ENCODE measurements around the gene LAMB1.

Gene LAMB1

DNA sequence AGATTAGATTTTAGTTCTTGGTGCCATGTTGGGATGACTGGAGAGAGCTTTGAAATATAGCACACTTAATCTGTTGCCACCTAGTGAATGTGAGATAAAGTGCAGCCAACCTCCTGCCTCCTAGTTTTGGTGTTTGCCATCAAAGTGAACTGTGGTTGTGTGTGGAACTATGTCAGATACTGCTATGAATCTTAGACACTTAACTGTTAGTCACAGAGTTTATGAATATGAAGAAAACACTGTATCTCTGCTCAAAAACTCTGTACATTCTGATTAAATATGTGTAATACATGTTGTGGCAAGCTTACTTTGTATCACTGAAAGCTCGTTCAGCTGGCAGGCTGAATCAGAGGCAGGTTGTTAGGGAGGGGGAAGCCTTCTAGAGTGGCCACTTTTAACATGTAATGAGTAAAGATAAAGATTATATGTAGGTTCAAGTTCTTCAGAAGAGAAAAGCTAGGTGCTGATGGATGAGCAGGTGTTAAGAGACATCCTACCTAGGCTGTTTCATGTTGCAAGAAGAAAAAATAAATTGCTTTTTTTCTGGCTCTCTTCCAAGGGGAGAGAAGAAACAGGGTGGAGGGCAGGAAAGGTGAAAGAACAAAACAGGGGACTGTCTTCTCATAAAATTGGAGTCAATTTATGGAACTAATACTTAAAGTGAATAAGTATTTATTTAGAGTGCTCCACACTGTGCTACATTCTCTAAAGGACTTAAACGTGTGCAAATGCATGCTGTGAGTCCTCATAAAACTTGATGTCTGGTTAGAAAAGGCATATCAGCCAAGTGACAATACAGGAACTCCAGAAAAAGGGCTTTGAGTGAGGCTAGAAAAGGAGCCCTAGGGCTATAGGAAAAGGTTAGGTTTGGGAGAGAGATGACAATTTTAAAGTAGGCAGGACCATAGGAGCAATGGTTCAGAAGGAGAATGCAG is 14.1 kb upstream of the LAMB1 start:
- Histone ChIP-seq H3K4me1 (peaks cover 9% of the 10 kb centered on the region), H3K9me3 (no peaks in the 10 kb centered on the region), H3K36me3 (no peaks in the 10 kb centered on the region), H3K4me3 (ENCODE audit: low read depth, low read length) (no peak overlapping the region), H3K27me3 (no peaks in the 10 kb centered on the region)
- no peak for DNase-seq
- TF ChIP-seq, protein P1, sequence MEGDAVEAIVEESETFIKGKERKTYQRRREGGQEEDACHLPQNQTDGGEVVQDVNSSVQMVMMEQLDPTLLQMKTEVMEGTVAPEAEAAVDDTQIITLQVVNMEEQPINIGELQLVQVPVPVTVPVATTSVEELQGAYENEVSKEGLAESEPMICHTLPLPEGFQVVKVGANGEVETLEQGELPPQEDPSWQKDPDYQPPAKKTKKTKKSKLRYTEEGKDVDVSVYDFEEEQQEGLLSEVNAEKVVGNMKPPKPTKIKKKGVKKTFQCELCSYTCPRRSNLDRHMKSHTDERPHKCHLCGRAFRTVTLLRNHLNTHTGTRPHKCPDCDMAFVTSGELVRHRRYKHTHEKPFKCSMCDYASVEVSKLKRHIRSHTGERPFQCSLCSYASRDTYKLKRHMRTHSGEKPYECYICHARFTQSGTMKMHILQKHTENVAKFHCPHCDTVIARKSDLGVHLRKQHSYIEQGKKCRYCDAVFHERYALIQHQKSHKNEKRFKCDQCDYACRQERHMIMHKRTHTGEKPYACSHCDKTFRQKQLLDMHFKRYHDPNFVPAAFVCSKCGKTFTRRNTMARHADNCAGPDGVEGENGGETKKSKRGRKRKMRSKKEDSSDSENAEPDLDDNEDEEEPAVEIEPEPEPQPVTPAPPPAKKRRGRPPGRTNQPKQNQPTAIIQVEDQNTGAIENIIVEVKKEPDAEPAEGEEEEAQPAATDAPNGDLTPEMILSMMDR (IDR thresholded peaks at IDR 0.05; ENCODE audit: low read depth, low read length): peak; percentile 60

DNA sequence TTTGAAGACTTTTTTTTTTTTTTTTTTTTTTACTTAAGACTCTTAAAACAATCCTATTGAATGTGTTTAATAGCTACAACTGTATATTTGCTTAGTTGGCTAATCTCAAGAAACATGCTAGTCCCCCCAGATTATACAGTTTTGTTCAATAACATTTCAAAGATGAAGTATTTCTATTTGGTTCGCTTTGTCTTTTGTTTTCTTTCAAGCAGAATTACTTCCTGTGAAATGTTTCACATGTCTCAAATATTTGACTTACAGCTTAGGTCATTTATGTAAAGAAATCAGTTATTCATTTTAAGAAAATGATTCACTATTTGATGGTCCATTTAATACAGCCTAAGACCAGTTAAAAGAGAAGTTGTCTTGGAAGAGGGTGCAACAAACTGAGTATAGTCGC is 12.8 kb upstream of the LAMB1 start:
- no peak for DNase-seq
- no peaks in the 10 kb centered on the region for H3K9me3 ChIP-seq
- H3K4me1 ChIP-seq: peaks cover 9% of the 10 kb centered on the region
- TF ChIP-seq, protein P1 (IDR thresholded peaks at IDR 0.05; ENCODE audit: low read depth, low read length): no peak
- no peaks in the 10 kb centered on the region for H3K36me3 ChIP-seq
- H3K4me3 ChIP-seq (ENCODE audit: low read depth, low read length): no peak overlapping the region
- H3K27me3 ChIP-seq: no peaks in the 10 kb centered on the region

DNA sequence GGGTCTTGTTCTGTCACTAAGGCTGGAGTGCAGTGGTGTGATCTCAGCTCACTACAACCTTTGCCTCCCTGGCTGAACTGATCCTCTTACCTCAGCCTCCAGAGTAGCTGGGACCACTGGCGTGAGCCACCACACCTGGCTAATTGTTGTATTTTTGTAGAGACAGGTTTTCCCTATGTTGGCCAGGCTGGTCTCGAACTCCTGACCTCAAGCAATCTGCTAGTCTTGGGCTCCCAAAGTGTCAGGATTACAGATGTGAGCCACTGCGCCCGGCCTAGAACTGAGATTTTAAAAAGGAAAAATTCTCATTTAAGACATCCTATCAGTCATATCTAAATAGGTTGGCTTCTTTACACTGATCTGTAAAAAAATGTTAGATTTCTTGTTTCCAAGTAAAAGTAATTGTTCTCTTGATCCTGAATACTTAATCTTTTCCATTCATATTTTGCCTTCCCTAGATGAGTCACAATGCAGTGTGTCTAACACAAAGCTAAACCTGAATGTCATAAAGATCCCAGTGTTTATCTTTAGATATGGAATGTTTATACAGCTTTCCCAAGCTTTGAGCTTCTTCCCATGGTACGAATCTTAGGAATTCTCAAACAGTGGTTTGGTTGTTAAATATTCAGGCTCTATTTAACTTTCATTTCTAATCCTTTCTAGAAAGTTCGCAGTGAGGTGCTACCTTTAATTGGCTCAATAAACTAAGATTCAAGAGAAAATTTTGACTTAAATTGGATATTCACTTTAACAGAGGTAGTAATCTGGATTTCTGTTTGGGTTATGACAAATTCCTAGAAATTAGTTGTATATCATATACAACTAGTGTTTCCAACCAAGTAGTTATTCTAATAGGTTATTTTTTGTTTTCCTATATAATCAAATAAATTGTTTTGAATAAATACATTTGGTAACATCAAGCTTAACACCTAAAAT is 12.1 kb upstream of the LAMB1 start:
- no peak overlapping the region for H3K4me3 ChIP-seq (ENCODE audit: low read depth, low read length)

DNA sequence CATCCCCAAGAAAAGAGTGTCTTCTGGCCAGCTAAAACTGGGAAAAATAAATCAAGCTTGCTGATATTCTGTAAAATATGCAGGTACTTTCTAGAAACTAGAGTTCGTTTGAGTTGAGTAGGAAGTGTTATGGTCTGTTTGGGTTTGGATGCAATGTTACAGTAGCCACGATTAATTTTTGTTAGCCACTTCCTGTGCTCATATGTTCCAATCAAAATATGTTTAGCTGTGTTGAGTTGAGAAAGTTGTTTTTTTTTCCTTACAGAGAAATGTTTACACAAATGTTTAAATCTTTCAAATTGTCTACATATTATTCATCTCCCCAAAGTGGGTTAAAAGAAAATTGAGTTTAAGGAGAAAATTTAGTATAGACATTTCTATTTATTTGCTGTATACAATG is 11.3 kb upstream of the LAMB1 start:
- H3K9me3 ChIP-seq: no peaks in the 10 kb centered on the region
- H3K4me1 ChIP-seq: peaks cover 18% of the 10 kb centered on the region
- TF ChIP-seq, protein P1 (IDR thresholded peaks at IDR 0.05; ENCODE audit: low read depth, low read length): no peak
- H3K27me3 ChIP-seq: no peaks in the 10 kb centered on the region
- H3K36me3 ChIP-seq: no peaks in the 10 kb centered on the region
- no peak for DNase-seq
- no peak overlapping the region for H3K4me3 ChIP-seq (ENCODE audit: low read depth, low read length)

More for the DNA sequence above, 12.1 kb upstream of the LAMB1 start:
- Histone ChIP-seq H3K27me3 (no peaks in the 10 kb centered on the region), H3K36me3 (no peaks in the 10 kb centered on the region), H3K9me3 (no peaks in the 10 kb centered on the region), H3K4me1 (peaks cover 15% of the 10 kb centered on the region)
- no peak for DNase-seq
- TF ChIP-seq, protein P1 (IDR thresholded peaks at IDR 0.05; ENCODE audit: low read depth, low read length): no peak

DNA sequence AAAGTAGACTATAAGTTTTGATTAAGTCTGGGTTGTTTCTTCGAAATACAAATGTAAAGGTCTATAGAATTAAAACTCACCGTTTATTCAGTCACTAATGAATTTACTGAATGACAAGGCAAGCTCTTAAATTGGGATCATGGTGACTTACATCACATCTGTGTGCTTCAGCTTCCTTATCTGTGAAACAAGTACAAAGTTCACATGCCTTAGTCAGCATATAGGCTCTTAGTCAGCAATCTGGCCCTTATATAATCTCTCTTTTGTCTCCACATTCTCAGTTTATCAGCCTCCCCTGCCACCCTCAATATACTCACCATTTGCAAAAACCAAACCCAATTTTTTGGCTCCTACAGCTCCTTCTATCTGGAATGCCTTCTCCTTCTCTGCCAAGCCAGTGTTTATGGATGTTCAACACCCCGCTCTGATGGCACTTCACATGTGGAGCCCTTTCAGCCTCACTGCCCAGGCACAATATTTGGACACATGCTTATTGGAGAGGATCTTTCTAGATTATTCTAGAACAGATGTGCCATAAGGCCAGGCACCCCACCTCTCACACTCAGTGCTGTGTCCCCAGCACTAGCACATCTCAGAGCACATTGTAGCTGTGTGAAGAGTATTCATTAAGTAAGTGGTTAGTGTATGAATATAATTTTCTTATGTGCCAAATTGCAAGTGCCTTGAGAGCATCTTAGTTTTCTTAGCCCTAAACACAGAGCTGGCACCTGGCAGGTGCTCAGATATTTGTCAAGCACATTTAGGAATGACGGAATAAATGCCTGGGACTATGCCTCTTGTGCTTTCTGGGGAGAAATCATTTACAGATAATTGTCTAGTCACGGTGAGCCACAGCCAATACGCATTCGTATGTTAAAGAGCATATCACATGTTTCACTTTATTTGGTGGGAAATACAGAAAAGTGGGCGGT is 9.8 kb upstream of the LAMB1 start:
- H3K36me3 ChIP-seq: no peaks in the 10 kb centered on the region
- no peaks in the 10 kb centered on the region for H3K27me3 ChIP-seq
- TF ChIP-seq, protein P1 (IDR thresholded peaks at IDR 0.05; ENCODE audit: low read depth, low read length): no peak
- H3K4me3 ChIP-seq (ENCODE audit: low read depth, low read length): no peak overlapping the region
- H3K4me1 ChIP-seq: peaks cover 18% of the 10 kb centered on the region
- no peaks in the 10 kb centered on the region for H3K9me3 ChIP-seq
- DNase-seq: no peak

Data from BE2C (cell line).